ENCODE data around the gene ARHGEF25.
"Not testable (repeated sequence)": the region's sequence is repeated elsewhere in the genome, so short reads cannot be mapped to it uniquely, and the experiment has no call there.

ARHGEF25 gene

DNA sequence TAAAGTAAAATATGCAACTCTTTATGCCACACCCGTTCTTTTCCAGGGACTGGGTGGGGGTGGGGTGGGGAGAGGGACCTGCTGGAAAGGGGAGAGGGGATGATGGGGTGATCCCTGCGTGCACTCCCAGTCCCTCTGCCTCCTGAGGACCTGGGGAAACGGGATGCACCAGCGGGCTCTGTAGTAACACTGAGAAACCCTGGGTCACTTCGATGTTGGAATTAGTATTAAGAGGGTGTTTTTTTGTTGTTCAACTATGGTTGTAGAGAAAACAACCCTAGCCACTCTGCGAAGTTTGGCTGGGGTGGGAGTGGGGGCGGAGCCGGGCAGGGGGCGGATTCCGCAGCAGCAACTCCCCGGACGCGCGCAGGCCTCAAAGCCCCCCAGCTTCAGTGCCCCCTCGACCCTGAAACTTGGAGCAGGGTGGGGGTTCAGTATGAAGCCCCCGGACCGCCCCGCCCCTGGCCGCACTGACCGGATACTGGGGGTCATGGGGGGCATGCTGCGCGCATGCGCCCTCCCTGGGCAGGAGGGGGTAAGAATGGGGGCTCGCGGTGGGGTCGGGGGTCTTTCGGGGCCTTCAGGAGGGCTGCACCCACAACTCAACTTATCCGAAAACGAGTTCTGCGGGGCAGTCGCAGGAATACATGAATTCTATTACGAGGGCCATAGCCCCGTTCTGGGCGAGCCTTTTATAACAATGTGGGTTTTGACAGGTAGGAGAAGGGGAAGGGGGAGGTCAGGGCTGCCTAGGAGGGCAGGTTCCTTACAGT lies 1.3 kb upstream of the ARHGEF25 start:
- DNase-seq: no peak

DNA sequence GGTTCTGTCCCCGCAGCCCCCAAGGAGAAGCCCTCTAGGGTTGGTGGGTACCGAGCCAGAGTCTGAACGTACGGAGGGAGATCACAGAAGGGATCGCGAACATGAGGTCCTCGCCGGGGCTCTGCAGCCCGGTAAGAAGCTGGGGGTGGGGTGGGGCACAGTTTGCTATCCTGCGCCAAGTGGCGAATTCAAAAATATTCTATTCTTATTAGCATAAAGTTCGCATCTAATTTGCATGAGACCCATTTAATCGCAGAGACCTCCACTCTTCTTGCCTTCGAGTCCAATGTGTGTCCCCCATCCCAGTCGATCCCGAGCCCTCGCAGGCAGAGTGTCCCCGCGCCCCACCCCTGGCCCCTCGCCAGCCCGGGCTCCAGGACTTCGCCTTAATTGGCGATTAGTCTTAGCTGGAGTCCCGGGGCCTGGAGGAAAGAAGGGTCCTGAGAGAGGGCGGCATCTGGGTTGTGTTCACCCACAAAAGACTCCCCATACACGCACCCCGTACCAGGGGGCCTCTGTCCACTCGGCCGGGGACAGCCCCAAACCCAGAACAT lies 604 bp upstream of the ARHGEF25 start:
- no peak for DNase-seq

DNA sequence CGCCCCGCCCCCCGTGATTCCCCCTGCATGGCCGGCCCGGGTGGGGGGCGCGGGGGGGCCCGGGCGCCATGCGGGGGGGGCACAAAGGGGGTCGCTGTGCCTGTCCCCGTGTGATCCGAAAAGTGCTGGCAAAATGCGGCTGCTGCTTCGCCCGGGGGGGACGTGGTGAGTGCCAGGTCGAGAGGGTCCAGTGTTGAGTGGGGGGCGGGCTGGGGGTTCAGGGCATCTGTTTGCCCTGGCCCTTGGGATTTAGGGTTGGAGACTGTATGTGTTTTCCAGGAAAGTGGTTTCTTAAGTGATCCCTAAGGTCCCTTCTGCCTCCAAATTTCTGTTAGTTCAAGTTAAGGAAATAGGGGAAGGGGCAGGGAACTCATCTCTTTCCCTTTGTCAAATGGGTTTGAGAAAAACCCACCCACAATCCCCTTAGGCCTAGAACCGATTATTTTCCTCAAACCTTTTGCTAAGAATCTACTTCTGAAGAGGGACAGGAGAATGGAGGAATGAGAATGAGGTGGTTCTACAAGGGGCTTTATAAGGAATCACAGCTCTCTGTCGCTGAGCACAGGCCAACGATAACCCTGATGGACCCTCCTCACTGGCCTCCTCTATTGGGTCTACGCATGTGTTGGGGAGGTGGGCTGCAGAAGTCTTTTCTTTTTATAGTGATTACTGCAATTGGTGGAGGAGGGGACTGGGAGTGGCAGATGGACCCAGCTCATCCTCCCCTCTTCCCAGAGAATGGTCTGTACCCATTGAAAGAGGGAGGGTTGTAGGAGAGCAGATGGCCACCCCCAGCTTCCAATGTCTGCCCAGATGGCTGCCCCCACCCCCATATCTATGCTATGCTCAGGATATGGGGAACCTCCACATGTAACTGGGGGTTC lies 834 bp downstream of the ARHGEF25 start:
- DNase-seq: no peak

- DNase-seq: no peak
Measured at GRCh38 chr12:57612711-57613426, 1.6 kb downstream of the ARHGEF25 start.

- no peak for DNase-seq
Measured at GRCh38 chr12:57613427-57614109, 2.3 kb downstream of the ARHGEF25 start.

GRCh38 chr12:57614178-57614947 lies 3.1 kb downstream of the ARHGEF25 start:
- DNase-seq: no peak

- DNase-seq: no peak
Measured at GRCh38 chr12:57614948-57615500, 3.8 kb downstream of the ARHGEF25 start.

DNA sequence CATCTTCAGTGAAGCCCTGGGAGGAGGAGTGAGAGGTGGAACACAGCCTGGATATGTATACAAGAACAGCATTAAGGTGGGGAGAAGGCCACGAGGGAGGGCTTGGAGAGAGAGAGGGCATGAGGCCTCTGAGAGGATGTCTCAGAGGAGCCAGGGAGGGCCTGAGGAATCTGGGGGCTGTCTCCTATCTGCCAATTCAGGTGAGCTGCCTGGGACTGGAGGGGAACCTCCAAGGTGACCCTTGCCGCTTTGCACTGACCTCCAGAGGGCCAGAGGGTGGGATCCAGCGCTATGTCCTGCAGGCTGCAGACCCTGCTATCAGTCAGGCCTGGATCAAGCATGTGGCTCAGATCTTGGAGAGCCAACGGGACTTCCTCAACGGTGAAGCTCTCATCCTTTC lies 4.4 kb downstream of the ARHGEF25 start:
- DNase-seq: no peak

- no peak for DNase-seq
Measured at GRCh38 chr12:57616383-57617101, 5.3 kb downstream of the ARHGEF25 start.

GRCh38 chr12:57617942-57618341 lies 6.7 kb downstream of the ARHGEF25 start:
- DNase-seq: no peak

- not testable (repeated sequence) for DNase-seq
Measured at GRCh38 chr12:57618431-57618830, 7.2 kb downstream of the ARHGEF25 start.

DNA sequence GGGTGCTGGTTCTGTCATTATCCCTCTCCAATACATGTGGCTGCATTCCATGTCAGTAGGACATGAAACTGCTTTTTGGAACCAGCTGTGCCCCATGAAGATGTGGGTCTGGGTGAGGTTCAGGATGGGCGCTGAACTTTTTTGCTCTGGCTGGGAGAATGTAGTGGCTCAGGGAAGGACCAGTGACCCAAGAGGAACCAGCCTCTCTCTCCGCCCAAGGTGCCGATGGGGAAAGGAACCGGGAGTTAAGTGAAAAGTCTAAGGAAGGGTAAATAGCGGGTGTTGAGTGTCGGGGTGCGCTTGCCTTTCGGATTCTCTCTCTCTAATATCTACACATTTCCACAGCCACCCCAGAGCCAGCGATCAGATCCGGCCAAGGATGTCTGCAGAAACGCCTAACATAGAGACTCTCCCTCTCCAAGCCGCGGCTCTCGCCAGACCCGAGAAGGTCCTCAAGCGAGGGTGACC lies 7.8 kb downstream of the ARHGEF25 start:
- no peak for DNase-seq

- no peak for DNase-seq
Measured at GRCh38 chr12:57619434-57620244, 8.4 kb downstream of the ARHGEF25 start.

GRCh38 chr12:57620245-57620935 lies 9.2 kb downstream of the ARHGEF25 start:
- DNase-seq: no peak

DNA sequence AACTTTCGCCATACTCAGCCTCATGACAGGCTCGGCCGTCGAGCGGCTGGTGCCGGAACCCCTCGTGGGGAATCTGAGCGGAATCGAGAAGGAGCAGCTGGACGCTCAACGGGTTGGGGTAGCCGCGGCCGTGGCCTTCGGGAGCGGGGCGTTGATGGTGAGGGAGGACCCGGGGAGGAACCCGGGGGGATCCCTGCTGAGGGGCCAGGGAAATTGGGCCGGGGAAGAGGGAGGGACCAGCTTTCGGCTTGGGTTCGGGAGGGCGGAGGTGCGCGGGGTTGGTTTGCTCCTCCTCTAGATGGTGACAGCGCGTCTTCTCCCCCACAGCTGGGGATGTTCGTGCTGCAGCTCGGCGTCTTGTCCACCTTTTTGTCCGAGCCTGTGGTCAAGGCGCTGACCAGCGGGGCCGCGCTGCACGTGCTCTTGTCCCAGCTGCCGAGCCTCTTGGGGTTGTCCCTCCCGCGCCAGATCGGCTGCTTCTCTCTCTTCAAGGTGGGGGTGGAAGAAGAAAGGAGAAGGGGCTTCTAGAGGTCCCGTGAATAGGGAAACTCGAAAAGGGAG lies 9.8 kb downstream of the ARHGEF25 start:
- no peak for DNase-seq

DNA sequence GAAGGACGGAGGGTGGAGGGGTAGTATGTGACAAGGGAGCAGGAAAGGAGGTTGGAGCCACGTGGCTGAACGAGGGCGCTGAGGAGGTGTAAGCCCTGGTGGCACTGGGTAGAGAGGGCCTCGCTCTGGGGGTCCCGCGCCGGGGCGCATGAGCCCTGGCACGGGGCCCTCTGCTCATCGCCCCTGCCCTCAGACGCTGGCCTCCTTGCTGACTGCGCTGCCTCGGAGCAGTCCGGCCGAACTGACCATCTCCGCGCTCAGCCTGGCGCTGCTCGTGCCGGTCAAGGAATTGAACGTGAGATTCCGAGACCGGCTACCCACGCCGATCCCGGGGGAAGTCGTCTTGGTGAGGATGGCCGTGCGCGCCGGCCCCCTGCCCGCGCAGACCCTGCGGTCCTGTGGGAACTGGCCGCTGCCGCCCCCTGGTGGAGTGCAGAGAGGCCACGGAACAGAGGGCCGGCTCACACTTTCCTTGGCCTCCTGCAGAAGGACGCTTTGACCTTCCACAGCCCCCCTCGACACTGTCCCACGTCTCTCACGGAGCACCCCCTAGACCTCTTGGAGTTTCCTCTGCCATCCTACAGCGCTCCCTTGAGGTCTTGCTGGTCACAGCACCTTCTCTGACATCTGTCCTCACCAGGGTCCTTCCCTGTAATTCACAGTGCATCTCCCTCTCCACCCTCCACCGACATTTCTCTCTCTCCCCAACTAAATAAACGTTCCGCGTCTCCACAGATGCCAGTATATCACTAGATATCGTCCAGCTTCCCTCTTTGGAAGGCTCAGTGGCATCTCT lies 10.5 kb downstream of the ARHGEF25 start:
- peak; percentile 56 for DNase-seq
